AG09319 (cell line): ENCODE data around the gene ARPC3.
"Not testable (repeated sequence)": the region's sequence is repeated elsewhere in the genome, so short reads cannot be mapped to it uniquely, and the experiment has no call there.

ENCODE experiments used
- DNase-seq: peaks from one replicate; pipeline ENCODE4 v3.0.0-alpha.2; 2010; ENCODE audit warnings: low read depth; ENCODE audit errors: extremely low read depth
- TF ChIP-seq, protein P1 (sequence below): IDR thresholded peaks from 2 replicates; pipeline ENCODE4 v1.5.1; 2011; ENCODE audit warnings: low read depth, mild to moderate bottlenecking, inconsistent platforms, low read length, moderate library complexity

ARPC3 gene

DNA sequence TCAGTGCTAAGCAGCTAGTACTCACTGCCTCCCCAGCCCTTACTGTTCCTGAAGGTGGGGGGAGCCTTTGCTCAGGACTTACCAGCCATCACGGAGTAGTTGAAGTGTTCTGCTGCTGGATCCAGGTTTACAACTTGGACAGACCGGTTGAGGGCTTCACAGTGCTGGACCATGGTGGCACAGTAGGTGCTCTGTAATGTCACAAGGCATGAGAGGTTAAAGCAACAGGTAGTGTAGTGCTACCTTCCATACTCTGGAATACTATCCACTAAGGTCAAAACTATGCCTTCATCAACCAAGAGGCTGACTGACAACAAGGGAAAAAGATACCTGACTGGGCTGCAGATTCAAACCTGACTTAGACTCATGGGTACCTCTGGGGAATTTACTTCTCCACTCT lies 14.9 kb upstream of the ARPC3 start:
- no peak for DNase-seq
- TF ChIP-seq, protein P1, sequence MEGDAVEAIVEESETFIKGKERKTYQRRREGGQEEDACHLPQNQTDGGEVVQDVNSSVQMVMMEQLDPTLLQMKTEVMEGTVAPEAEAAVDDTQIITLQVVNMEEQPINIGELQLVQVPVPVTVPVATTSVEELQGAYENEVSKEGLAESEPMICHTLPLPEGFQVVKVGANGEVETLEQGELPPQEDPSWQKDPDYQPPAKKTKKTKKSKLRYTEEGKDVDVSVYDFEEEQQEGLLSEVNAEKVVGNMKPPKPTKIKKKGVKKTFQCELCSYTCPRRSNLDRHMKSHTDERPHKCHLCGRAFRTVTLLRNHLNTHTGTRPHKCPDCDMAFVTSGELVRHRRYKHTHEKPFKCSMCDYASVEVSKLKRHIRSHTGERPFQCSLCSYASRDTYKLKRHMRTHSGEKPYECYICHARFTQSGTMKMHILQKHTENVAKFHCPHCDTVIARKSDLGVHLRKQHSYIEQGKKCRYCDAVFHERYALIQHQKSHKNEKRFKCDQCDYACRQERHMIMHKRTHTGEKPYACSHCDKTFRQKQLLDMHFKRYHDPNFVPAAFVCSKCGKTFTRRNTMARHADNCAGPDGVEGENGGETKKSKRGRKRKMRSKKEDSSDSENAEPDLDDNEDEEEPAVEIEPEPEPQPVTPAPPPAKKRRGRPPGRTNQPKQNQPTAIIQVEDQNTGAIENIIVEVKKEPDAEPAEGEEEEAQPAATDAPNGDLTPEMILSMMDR, result no peak

DNA sequence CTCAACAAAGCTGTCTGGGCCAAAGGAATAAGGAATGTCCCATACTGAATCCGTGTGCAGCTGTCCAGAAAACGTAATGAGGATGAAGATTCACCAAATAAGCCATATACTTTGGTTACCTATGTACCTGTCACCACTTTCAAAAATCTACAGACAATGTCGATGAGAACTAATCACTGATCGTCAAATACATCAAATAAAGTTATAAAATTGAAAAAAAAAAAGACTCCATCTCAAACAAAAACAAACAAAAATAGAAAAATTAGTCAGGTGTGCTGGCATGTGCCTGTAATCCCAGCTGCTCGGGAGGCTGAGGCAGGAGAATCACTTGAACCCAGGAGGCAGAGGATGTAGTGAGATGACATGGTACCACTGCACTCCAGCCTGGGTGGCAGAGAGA lies 11.1 kb upstream of the ARPC3 start:
- not testable (repeated sequence) for DNase-seq

DNA sequence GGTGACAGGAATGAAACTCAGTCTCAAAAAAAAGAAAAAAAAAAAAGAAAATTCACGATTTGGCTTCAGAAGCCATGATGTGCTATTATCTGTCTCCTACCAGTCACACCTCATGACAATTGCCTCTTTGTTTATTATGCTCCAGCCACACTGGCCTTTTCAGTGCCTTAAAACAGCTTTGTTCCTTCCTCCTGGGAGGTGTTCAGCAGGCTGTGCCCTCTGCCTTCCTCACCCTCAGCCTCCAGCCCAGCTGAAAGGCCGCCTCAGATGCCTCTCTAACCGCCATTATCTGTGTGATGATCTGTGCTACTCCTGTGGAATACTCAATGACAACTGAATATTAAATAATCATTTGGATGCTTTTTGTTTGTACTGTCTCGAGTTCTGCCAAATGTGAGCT lies 8.6 kb upstream of the ARPC3 start:
- no peak for DNase-seq
- TF ChIP-seq, protein P1, result no peak

DNA sequence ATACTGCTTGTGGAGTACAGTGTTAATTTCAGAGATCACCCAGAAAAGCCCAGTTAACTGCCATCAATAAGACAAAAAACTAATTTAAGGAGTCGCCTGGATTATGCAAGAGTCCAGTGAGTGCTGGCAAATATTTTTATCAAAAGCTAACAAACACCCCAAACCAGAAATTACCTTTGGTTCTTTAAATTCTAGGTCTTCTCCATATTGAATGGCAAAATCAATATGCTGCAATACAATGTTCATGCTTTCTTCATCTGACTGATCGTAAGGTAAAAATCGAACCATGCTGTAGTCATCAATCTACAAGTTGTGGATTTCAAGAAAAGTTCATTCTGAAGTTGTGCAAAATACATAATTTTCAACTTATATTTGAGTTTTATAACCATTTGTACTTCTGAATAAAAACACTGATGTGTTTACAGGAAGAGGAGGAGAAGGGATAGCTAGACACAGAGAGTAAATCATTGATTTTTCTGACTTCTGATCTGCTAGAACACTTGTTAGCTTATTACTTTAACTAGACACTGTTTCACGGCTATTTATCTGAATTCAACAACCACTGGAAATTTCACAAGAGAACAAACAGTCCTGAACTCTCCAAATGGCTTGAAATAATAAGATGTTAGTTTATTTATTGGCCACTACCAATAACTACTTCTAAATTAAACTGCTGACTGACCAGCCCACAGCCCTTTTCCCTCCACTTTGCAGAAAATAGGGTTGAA lies 3.6 kb upstream of the ARPC3 start:
- DNase-seq, result no peak
- TF ChIP-seq, protein P1, result no peak

DNA sequence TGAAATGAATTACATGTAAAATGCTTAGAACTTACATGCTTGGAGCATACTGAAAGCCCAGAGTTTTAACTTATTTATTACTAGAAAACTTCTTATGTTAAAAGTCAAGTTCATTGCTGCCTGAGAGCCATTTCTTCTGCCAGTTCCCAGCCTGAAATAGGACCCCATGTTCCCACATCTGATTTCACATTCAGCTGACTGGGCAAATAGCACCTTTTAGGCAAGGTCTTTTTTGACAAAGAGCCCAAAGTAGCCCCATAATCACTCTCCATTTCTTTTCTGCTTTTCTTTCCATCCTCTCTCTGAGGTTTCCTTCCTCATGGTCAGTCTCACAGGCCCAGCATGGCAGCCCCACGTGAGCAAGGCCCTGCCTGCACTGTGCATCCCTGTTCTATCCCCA lies 1.1 kb upstream of the ARPC3 start:
- DNase-seq, result no peak
- TF ChIP-seq, protein P1, result no peak

DNA sequence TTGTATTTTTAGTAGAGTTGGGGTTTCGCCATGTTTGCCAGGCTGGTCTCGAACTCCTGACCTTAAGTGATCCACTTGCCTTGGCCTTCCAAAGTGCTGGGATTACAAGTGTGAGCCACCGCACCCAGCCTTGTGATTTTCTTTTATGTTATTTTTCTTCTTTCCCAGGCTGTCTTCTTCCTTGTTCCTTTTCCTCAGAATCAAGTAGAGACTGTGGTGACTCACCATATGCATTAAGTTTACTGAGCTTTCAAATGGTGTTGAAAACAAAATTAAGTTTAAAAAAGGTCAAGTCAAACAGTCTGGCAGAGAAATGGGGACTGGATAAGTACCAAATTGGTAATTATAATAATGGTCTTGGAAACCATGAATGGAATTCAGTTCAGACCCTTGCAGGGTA lies 5.7 kb downstream of the ARPC3 start:
- TF ChIP-seq, protein P1, result no peak
- DNase-seq, result no peak

DNA sequence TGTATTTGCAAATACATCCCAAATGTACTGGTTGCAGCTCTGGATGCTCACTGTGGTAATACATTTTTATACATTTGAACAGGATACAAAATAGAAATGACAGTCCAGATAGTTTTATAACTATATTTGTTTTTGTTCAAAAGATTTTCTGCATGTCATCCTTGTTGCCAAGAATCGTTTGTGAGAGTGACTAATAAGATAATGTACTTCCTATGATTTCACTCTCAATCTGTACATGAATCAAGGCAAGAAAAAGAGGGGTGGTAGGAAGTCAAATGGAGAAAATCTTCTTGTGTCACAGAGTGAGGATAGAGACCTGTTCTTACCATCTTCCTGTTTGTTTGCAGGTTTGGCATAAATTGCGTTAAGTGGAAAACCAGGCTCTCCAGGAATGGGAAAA lies 13.9 kb downstream of the ARPC3 start:
- TF ChIP-seq, protein P1, result no peak
- DNase-seq, result no peak

DNA sequence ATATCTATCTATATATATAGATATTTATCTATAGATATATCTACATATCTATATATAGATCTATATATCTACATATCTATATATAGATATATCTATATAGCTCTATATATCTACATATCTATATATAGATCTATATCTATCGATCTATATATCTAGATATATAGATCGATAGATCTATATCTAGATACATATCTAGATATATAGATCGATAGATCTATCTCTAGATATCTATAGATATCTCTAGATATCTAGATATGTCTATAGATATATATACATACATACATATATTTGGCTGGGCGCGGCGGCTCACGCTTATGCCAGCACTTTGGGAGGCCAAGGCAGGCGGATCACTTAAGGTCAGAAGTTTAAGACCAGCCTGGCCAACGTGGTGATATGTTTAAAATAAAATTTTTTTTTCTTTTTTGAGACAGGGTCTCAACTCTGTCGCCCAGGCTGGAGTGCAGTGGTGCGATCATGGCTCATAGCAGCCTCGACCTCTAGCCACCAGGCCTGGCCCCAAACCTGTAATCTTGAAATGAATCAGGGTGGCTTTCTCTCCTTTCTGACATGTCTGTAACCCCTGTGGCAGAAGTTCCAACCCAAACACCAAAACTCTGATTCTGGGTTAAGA lies 18.1 kb downstream of the ARPC3 start:
- DNase-seq, result no peak
- TF ChIP-seq, protein P1, result no peak

DNA sequence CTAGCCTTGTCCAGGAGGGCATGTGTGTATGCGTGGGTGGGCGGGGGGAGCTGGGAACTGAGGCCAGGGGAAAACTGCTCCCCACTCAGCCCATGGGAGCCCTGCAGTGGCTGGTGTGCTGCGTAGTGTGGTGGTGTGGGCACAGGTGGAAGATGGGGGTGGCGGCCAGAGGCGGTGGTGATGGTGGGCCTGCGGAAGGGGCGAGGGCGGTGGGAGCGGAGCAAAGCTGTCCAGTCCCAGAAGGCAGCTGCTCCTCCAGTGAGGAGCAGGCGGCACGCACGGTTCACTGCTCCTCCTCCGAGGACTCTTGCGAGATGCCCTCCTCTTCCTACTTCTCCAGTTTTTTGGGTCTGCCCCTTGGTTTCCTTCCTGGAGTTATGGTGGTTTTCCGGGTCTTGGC lies 20.5 kb downstream of the ARPC3 start:
- not testable (repeated sequence) for DNase-seq
